Gastrocnemius medialis (tissue), 4 donors: Measurements from ENCODE around the gene PRKG1.

Experiments
- CTCF ChIP-seq, 5 experiments: fragments of 450-650 bp in 3 of 5; fragments of 200-600 bp in 2 of 5; sonication (generic) in 2 of 5; IDR thresholded peaks in 4 of 5; conservative IDR thresholded peaks in 1 of 5; 1 replicate in 4 of 5; 2 replicates in 1 of 5; pipeline ENCODE4 v1.5.1; 2016 to 2019; ENCODE audit warnings: antibody characterized with exemption in 5 of 5, mild to moderate bottlenecking in 3 of 5, moderate library complexity in 3 of 5
- POLR2A ChIP-seq, 2 donors: fragments of 450-650 bp; IDR thresholded peaks; one replicate each; pipeline ENCODE4 v1.6.1; 2017; ENCODE audit warnings: antibody characterized with exemption in 2 of 2, mild to moderate bottlenecking in 2 of 2, moderate library complexity in 2 of 2

DNA sequence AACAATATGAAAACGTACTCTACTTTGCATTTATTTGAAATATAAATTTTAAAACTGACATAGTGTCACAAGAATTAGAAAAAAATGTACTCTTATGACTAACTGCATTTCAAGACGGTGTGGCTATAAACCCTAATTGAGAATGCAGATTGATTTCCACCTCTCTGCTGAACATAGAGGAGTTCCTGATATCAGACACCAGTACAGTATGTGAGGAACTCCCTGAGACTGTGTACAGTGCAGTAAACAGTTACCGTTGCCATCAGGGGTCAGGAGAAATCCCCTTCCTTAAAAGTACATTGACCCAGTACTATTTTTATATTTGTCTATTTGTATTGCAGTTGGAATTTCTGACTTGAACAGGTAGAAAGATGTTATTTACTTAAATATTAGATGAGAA lies 1178.0 kb downstream of the PRKG1 start:
- TF ChIP-seq CTCF (IDR thresholded peaks at IDR 0.05 in 4 of 5, conservative IDR thresholded peaks at IDR 0.05 in 1 of 5) (no peak), POLR2A (IDR thresholded peaks at IDR 0.05) (no peak)
